GM18511 (cell line): Measurements from ENCODE around the gene MPST.

Experiments
- ATAC-seq: cut with Tn5 transposase; IDR thresholded peaks from one replicate; pipeline ENCODE4 v1.9.1; 2021; ENCODE audit warnings: mild to moderate bottlenecking, moderate library complexity; ENCODE audit not compliant: unreplicated experiment

MPST gene

DNA sequence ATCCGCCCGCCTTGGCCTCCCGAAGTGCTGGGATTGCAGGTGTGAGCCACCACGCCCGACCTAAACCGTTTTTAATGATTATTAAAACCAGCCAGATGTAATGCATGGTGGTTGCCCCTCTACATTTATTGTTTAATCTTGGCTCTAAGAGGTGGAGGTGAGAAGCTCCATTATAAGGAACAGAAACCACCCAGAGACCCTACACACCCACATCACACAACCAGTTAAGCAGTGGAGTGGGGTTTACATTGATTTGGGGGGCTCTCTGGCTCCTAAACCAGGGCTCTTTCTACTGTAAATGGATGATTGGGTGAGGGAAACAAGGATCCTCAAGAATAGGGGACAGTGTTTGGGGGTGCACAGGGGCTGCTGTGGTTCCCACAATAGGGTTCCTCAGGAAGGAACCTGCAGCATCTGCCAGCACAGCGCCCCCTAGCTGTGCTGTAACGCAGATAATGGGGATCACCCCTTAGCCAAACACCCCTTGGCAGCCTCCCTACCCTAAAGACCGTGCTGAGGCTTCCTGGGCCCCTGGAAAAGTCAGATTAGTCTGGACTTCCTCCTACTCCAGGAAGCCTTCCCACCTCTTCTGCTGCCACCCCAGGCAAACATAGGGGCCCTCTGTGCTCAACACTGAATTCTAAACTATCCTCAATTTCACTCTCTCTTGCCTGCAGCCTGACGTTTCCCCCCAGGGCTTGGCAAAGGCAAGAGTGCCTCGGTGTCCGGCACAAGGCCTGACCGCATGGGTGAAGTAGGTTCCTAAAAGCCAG is 2.4 kb downstream of the MPST start:
- ATAC-seq, result no peak

DNA sequence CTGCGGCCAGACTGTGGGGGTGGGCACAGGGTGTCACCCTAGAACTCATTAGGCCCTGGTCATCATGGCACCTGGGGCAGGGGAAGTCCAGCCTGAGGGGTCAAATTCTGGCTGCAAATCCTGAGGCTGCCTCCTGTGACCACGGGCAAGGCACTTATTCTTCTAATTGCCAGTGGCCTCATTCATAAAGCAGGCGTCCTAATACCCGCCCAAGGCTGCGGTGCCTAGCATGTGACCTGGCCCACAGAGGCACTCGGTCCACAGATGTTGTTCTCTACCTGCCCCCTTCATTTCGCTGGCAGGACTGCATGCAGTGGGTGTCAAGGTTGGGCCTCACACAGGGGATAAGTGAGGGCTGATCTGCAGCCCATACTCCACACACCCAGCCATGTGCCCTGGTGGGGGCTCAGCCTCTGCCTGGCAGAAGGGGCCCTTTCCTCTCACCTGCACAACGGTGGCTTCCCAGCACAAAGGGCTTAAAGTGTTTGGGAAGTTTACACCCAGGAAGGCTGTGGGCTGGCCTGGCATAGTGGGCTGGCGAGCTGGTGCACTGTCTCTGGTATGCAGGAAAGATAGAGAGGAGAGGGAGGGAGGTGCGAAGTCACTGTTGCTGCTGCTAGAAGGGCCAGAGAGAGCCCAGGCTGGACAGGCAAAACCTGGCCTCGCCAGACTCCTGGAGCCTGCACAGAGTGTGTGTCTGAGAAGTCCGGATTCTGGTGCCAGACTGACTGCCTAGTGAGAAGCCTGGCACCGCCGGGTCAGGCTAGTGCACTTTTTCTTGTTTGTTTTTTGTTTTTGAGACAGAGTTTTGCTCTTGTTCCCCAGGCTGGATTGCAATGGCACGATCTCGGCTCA is 3.2 kb downstream of the MPST start:
- ATAC-seq, result no peak

DNA sequence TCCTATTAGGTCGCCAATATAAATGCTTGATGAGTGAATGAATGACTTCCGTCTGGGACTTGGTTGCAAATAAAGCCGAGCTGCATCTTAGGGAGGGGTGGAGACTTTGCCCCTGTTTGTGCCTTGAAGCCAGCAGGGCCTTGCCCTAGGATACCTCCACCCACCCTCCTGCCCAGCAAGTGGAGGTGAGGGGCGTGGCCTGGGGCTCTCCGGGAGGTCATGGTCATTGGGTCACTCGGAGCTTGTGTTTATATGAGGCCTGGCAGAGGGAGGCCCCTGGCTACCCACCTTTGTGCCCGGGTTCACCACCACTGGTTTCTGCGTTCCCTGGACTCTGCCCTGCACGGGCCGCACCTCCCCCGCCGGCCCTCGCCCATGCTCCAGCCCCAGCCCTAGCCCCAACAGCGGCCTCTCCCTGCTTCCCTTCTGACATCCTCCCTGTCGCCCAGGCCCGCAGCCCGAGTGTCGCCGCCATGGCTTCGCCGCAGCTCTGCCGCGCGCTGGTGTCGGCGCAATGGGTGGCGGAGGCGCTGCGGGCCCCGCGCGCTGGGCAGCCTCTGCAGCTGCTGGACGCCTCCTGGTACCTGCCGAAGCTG is 4.3 kb downstream of the MPST start:
- no peak for ATAC-seq

DNA sequence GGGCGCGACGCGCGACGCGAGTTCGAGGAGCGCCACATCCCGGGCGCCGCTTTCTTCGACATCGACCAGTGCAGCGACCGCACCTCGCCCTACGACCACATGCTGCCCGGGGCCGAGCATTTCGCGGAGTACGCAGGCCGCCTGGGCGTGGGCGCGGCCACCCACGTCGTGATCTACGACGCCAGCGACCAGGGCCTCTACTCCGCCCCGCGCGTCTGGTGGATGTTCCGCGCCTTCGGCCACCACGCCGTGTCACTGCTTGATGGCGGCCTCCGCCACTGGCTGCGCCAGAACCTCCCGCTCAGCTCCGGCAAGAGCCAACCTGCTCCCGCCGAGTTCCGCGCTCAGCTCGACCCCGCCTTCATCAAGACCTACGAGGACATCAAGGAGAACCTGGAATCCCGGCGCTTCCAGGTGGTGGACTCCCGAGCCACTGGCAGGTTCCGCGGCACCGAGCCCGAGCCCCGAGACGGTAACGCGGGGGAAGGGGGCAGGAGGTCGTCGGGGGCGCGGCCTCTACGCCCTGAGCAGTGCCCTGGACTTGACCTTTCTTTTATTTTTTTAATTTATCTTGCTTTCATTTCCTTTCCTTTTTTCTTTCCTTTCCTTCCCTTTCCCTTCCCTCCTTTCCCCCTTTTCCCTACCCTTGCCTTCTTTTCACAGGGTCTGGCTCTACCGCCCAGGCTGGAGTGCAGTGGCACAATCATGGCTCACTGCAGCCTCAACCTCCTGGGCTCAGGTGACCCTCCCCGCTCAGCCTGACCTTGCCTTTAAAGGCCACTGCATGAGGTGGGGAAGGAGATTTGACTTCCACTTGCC is 5.0 kb downstream of the MPST start:
- ATAC-seq, result no peak

DNA sequence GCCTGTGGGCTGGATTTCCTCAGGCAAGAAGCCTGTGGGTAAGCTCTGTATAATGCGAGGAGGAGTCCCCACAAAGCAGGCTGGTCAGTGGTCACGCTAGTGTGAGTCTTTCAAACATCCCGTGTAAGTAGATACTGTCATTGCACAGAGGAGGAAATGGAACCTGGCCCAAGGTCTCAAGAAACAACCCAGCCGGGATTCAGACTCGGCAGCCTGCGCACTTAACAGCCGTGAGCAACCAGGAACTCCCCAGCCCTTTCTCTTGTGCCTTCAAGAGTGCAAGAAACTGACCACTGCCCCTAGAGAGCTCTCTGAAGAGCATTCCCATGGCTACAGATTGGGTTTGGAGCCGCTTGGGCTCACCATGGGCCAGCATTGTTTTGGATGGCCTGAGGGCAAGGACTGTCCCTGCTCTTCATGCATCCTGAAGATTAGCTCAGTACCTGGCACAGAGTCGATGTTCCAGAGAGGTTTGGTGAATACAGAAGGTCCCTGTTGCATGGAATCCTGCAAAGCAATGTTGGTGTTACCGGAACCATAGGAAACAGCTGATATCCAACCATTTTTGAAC is 6.0 kb downstream of the MPST start:
- ATAC-seq, result no peak

DNA sequence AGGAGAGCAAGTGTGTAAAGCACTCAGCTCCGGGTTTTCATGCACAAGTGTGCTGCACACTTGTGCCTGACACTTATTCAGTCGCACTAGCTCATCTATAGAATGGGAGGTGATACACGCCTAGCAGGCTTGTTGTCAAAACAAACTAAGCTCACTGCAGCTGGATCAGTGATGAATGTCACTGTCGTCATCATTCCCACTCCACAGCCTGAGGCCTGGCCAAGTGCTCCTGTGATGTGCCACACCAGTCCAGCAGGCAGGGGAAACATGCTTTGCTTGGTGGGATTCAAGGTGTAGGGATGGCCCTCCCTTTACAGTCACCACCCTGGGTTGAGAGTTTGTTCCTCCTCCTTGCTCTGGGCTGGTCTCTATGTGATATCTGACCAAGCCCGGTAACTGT is 6.8 kb downstream of the MPST start:
- no peak for ATAC-seq

DNA sequence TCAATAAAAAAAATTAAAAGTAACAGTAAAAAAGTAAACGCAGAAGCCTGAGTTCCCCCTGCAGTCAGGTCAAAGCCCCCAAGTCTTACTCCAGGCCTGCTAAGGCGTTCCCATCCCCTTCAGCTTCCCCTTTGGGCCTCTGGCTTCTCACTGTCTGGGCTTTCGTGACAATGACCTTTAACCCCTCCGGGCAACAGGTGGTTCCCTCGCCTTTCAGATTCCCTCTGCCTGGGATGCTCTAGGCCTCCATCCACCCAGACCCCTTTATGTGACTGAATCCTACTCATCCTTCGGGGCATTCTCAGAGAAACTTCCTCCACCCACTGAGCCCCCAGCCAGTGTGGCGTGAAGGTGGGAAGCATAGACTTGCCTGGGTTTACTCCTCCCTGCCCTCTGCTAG is 8.0 kb downstream of the MPST start:
- no peak for ATAC-seq

DNA sequence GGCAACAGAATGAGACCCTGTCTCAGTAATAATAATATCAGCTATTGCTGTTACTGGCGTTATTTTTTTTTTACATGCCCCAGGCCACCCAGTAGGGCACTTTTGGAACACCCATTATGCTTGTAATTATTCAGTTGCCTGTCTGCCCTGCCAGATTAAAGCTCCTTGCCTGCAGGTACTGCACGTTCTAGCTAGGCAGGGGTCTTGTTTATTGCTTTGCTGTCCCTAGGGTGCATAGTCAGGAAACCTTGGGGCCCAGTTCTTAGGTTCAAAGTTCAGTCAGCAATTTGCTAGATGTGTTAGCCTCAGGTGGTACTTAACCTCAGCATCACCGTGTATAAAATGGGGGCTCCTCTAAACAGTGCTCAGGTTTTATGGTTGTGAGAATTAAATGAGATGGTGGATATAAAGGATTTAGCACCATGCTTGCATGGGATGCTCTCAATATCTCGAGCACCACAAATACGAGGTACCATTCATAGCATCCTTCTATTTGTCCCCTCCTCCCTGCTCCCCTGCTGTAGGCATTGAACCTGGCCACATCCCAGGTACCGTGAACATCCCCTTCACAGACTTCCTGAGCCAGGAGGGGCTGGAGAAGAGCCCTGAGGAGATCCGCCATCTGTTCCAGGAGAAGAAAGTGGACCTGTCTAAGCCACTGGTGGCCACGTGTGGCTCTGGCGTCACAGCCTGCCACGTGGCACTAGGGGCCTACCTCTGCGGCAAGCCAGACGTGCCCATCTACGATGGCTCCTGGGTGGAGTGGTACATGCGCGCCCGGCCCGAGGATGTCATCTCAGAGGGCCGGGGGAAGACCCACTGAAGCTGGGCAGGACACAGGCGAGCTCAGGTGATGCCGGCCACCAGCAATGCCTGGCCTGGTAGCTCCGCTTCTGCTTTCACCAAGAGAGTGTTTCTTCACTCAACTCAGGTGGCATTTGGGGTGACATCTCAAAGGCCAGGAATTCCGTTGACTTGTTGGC is 9.4 kb downstream of the MPST start:
- ATAC-seq, result no peak

DNA sequence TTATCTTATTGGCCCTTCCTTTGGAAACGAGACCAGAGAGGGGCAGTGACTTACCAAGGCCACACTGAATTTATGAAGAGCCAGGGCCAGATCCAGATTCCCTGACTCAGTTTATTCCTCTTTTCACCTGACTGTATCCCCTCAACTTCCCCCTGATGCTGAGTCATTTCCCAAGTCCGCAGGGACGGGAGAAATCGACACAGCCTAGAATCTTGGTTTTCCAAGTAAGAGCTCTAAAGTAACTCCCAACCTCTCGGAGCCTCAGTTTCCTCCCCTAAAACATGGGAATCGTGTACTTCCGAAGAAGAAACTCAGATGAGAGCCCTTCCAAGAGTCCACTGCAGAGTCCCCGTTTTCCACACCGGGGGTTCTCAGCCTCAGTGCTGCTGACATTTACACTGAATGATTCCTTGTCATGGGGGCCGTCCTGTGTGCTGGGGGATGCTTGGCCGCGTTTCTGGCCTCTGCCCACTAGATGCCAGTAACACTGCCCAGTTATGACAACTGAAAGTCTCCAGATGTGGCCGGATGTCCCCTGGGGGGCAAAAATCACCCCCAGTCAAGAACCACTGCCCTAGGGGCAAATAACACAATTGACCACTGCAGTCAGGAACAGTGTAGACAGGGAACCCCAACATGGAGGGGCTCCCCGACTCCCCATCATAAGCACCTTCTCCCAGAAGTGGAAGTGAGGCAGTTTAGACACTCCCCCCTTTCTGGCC is 11.2 kb downstream of the MPST start:
- no peak for ATAC-seq

DNA sequence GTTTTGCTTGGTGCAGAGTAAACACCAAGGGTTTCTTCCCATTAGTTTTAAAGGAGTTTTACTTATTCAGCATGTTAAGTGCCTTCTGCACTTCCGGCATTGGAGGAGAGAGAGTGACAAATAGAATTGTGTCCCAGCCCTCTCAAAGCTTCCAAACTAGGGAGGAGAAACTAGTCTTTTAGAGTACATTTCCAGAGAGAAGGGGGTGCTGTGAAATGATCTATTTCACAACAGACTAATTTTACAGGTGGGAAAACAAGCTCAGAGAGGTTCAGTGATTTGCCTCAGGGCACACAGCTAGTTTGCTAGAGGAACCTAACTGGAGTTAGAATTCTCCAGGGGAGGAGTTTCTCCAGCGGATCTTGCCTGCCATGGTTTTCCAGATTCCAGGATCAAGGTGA is 12.6 kb downstream of the MPST start:
- no peak for ATAC-seq

DNA sequence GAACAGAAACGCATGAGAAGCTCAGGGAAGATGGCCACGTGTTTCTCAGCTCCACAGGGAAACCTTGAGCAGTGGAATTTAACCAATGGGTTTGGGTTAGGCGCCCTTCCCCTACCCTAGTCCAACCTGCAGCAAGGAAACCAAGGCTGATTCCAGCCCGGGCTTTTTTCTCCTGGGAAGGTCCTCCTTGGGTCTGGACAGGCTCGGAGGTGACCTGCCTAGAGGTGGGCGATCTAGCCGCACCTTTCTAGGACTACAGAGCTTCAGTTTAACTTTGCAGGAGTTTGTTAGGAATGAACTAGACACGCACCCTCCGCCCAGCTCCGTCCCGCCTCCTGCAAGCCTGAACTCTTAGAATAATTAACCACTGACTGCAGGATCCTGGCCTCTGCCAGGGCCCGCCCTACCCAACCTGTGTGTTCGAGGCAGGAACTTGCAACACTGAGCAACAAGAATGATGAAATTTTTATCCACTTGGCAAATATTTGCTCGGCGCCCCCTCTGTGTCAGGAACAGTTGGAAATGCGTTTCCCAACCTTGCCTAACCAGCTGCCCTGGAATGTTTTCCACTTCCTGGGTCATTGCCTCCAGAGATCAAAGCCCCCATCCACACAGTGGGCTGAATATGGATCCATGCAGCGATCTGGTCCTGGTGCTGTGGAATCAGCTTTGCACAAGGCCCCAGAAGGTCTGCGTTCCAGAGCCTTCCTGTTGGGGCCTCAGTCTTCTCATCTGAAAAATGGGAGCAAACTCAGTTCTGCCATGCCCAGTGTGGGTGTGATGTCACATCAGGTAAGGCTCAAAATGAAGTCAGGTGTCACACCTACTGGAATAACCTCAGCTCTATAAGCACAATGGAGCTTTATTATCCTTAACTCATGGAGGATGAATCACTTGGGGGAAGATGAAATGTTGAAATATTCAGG is 13.3 kb downstream of the MPST start:
- no peak for ATAC-seq

DNA sequence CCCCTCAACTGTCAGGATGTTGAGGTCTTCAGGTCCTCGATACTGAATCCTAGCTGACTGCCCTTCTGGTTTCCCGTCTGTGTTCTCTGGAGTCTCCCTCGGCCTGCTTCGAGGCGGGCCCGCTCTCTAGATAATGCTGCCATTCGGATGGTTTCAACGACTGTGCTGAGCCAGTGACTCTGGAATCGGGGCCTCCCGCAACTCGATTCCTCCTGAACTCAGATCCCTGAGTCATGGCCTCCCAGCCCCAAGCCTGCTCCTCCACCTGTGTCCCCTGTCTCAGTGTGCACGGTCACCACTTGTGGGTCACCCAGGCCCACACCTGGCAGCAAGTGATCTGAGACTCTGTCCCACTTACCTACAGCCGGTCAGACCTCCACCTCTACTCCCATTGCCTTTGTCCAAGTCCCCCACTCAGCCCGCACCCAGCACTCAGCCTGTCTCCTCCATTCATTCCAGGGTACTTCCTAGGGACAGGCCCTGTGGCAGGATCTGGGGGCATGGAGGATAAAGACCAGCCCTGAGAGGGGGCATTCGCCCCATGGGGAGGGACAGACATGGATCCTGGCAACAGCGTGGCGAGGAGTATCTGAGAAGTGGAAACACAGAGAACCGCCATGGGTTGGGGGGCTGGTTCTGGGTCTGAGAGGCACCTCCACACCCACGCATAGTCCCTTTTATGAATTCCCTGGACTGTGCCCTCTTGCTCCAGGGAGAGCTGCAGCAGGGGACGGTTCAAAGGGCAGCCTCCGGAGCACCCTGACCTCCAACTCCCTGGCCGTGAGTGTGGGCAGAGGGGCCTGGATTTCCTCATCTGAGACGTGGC is 14.3 kb downstream of the MPST start:
- ATAC-seq, result no peak

DNA sequence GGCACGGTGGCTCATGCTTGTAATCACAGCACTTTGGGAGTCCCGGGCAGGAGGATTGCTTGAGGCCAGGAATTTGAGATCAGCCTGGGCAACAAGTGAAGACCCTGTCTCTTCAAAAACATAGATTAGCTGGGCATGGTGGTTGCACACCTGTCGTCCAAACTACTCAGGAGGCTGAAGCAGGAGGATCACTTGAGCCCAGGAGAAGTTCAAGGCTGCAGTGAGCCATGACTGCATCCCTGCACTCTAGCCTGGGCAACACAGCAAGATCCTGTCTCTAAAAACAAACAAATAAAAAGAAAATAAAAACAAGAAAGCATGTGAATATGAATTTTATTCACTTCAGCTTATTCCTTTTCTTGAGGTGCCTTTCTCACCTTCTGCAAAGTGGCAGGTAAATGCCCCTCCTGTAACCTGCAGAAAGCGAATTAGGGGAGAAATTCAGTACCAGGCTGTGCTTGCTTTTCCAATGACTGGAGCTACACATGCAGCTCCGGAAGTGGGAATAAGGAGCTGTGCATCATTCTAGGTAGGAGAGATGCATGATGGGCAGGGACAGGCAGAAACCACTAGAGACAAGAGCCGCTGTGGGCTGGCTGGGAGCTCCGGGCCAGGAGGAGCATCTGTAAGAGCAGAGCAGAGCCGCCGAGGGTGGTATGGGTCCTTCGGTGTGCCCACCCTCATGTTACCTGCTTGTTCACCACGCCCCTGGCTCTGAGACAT is 17.3 kb downstream of the MPST start:
- no peak for ATAC-seq

DNA sequence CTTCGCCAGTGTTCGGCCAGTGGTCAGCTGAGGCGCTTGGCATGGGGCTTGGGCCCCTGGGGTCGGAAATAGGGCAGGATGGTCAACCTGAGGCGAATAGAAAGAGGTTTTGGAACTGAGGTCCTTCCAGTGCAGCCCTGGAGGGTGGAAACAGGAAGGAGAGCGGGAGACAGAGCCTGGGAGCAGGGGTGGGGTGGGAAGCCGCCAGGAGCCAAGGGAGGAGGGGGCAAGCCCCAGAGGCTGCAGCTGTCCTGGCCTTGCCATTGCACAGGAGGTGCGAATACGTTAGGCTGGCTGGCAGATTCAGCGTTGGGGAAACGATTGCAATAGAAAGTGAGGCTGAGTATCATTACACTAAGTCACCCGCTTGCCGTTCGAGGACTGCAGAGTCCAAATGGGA is 18.1 kb downstream of the MPST start:
- ATAC-seq, result no peak

DNA sequence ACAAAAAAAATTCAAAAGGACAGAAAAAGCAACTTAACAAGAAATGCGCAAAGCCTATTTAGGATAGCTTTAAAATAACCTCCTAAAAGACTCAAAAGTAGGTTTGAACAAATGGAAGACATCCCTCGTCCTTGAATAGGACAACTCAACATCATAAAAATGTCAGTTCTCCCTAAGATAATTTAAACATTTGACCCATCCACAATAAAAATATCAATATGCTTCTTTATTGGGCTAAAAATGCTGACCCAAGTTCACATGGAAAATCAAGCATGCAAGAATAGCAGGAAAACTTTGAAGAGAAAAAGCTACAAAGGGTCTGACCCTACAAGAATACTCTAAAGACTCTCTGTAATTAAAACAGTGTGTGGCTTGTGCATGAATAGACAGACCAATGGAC is 19.9 kb downstream of the MPST start:
- no peak for ATAC-seq

DNA sequence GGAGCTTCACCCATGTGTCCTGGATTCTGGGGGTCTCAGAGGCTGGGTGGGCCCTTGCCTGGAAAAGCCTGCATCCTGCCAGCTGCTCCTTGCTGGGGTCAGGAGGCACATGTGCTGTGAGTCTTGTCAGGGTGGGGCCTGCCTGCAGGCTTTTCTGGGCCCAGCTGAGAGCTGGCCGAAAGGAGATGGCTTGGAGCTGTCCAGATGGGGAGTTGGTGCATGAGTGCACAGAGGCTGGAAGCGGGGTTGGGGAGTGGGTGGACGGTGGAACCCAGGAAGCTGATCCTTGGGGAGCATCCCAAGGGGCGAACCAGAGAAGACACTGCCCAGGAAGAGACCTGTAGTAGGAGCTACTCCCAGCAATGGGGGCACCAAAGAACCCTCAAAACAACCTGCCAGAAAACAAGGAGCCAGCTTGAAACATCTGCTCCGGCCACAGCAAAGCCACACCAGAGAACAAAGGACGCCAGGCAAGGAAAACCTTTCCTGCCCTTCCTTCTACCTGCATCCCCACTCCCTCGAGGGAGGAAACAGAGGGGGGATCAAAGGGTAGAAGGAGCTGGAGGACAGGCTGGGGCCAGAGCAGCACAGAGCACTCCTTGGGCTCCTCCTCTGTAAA is 23.8 kb downstream of the MPST start:
- no peak for ATAC-seq
